Lower lobe of right lung (tissue), 2 donors: ENCODE results near the gene HOXB9. TPM values are rescaled to one million over a fixed set of nuclear protein-coding genes. Genes with fewer than 3 reads are reported as not detected.
A peak's percentile ranks its signal among the peaks of the same experiment; 100 is the strongest.

Experiments
- ATAC-seq, 2 donors: fragments of 200-7000 bp; cut with Tn5 transposase; one replicate each; pipeline ENCODE4 v1.9.1; 2020 to 2022; ENCODE audit warnings: mild to moderate bottlenecking in 2 of 2, moderate library complexity in 2 of 2
- DNase-seq: peaks from one replicate; pipeline ENCODE4 v3.0.0-alpha.2; 2020
- H3K27ac ChIP-seq: fragments of 200-600 bp; one replicate; pipeline ENCODE4 v1.8.0; 2022
- H3K27me3 ChIP-seq: fragments of 200-600 bp; one replicate; pipeline ENCODE4 v1.8.0; 2022; ENCODE audit warnings: low read depth
- H3K36me3 ChIP-seq: fragments of 200-600 bp; one replicate; pipeline ENCODE4 v1.8.0; 2022; ENCODE audit warnings: mild to moderate bottlenecking
- H3K4me1 ChIP-seq: fragments of 200-600 bp; one replicate; pipeline ENCODE4 v1.8.0; 2022
- H3K4me3 ChIP-seq: fragments of 200-600 bp; one replicate; pipeline ENCODE4 v1.8.0; 2022; ENCODE audit warnings: mild to moderate bottlenecking
- H3K9me3 ChIP-seq: fragments of 200-600 bp; one replicate; pipeline ENCODE4 v1.8.0; 2022
- intact Hi-C: fragments of 100-400 bp; cut with DNase I; formaldehyde crosslinking; loops from one replicate; pipeline ENCODE4 v1.11.0; 2022
- total RNA-seq: library from RNA; stranded (reverse); fragmentation: NEBNext Ultra II Directional; extraction: Animal tissue kit (Norgen Biotek cat#: 25700); gene quantifications from one replicate; pipeline ENCODE4 v1.2.1, GENCODE V29; 2021
- TF ChIP-seq, protein P1 (sequence below): fragments of 200-600 bp; IDR thresholded peaks from one replicate; pipeline ENCODE4 v1.8.0; 2022; ENCODE audit warnings: antibody characterized with exemption, mild to moderate bottlenecking
- donor health status: DM: no; HTN: yes; CAD: no; lungs with severe emphysema.

HOXB9 gene
- total RNA-seq, 1 donor from 2014 or later, result not detected

DNA sequence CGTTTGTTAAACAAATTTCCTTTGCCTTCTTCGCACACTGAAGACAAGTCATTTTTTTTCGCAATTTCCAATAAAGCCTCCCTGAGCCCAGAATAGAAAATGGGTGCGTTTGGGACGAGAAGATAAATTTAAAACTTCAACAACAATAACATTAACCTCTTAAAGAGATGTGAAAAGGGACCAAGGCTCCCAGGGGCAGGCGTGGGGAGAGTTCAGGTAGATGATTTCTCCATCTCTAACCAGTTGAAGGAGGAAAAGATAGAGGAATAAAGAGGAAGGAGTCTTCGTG is 46.7 kb downstream of the HOXB9 start:
- no peak for DNase-seq
- H3K27ac ChIP-seq, result peak overlapping the region; percentile 92
- intact Hi-C loops, result no loop called here
- no peaks in the 10 kb centered on the region for H3K9me3 ChIP-seq
- peaks cover 33% of the 10 kb centered on the region for H3K4me1 ChIP-seq
- TF ChIP-seq, protein P1, sequence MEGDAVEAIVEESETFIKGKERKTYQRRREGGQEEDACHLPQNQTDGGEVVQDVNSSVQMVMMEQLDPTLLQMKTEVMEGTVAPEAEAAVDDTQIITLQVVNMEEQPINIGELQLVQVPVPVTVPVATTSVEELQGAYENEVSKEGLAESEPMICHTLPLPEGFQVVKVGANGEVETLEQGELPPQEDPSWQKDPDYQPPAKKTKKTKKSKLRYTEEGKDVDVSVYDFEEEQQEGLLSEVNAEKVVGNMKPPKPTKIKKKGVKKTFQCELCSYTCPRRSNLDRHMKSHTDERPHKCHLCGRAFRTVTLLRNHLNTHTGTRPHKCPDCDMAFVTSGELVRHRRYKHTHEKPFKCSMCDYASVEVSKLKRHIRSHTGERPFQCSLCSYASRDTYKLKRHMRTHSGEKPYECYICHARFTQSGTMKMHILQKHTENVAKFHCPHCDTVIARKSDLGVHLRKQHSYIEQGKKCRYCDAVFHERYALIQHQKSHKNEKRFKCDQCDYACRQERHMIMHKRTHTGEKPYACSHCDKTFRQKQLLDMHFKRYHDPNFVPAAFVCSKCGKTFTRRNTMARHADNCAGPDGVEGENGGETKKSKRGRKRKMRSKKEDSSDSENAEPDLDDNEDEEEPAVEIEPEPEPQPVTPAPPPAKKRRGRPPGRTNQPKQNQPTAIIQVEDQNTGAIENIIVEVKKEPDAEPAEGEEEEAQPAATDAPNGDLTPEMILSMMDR, result no peak
- ATAC-seq, result no peak
- peak overlapping the region; percentile 62 for H3K4me3 ChIP-seq
- peaks cover 90% of the 10 kb centered on the region for H3K27me3 ChIP-seq
- H3K36me3 ChIP-seq, result no peaks in the 10 kb centered on the region

DNA sequence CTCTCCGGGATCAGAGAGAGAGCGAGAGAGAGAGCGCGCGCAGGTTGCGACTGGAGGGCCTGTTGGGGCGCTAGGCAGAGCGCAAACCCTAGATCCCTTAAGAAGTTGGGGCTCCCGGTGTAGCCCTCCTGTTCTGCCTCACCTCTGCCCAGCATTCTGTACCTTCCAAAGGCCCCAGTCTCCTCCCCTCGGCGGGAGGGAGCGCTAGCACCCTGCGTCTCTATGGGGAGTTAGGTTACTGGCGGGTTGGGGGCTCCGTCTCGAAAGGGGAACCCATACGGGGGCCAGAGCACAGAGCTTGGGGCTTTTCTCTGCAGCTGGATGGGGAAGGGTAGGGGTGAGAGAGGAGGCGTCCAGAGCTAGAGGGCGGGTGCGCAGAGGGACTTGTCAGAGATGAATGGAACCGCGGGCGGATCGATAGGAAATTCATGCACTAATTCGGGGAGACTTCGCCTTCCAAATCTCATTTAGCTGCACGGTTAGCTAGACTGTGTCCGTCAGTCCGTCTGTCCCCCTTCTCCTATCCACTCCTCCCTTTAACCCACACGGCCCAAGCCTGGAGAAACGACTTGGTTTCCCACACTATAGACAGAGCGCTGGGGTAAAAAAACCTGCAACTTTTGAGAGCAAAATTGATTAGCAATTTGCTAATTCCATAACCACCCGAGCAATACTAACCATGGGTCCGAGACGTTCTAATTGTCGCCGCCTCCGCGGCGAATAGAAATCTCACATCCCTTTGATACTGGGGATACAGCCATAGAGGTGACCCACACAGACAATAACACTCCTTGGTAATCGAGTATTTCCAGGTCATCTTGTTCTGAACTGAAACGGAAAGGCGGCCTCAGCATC is 47.3 kb downstream of the HOXB9 start:
- H3K36me3 ChIP-seq, result no peaks in the 10 kb centered on the region
- peak overlapping the region; percentile 62 for H3K4me3 ChIP-seq
- peaks cover 29% of the 10 kb centered on the region for H3K4me1 ChIP-seq
- ATAC-seq (peak; percentile 4 to 20), DNase-seq (no peak)
- peaks cover 90% of the 10 kb centered on the region for H3K27me3 ChIP-seq
- no peaks in the 10 kb centered on the region for H3K9me3 ChIP-seq
- TF ChIP-seq, protein P1, result no peak
- intact Hi-C loops, result no loop called here
- H3K27ac ChIP-seq, result peak overlapping the region; percentile 92

DNA sequence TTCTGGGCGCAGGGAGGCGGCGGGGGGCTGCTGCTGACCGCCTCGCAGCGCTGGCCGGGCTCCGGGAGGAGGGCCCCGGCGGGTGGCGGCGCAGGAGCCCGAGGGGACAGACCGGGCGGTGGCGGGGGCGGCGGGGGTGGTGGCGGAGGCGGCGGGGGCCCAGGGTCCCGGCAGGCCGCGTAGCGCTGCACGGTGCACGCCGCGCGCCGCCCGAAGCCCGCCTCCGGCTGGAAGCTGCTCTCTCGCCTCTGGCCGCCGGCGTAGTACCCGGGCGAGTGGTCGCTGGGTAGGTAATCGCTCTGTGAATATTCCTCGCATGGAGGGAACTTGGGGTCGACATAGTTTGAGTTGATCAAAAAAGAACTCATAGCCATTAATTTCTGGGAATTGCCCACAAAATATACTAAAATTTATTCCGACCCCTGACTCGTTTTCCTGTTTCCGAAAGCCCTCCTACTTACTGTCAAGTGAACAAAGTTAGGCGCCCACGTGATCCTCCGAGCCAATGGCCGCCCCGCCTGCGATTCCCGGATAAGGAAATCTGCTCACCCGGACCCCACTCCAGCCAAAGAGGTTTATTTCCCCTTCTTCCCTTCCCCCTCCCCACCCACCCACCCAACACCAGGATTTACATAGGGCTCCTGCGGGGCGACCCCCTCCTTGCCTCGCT is 48.1 kb downstream of the HOXB9 start, which contains the start of gene HOXB4:
Gene HOXB4 (minus strand): TSS at position 405 of the 670 bp plus-strand sequence. CDS start 31 bp downstream, at position 374.
- DNase-seq, result peak; percentile 73

DNA sequence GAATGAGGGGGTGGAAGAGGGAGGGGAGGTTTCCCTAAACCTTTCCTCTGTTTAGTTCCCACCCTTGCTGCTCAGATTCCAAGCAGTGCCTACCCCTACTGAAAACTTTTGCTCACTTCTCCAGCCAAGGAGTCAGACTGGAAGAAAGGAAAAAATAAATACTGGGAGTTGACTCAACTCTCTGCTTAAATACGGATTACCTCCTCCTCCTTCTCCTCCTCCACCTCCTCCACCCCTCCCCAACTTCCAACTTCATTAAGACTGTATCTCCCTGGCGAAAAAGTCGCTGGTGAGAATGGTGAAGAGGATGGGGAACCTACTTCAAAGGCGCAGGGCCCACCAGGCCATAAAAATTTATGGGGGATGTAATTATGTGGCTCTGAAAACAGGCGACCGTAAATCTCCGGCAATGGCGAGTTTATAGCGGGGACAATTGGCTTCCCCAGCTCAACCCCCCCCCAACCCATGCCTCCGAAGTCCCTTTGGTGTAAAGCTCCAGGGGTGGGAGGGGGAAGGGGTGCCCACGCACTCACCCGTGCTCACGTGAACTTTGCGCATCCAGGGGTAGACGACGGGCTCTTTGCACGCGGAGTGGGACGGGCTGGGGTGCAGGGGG is 48.7 kb downstream of the HOXB9 start:
- TF ChIP-seq, protein P1, result no peak
- no peaks in the 10 kb centered on the region for H3K36me3 ChIP-seq
- no peaks in the 10 kb centered on the region for H3K9me3 ChIP-seq
- H3K27me3 ChIP-seq, result peaks cover 91% of the 10 kb centered on the region
- peak overlapping the region; percentile 62 for H3K4me3 ChIP-seq
- no peak for ATAC-seq
- H3K4me1 ChIP-seq, result peaks cover 29% of the 10 kb centered on the region
- no peak for DNase-seq
- intact Hi-C loops, result no loop called here
- H3K27ac ChIP-seq, result peak overlapping the region; percentile 92

More for the DNA sequence above, 48.1 kb downstream of the HOXB9 start, which contains the start of gene HOXB4:
- Histone ChIP-seq H3K27me3 (peaks cover 90% of the 10 kb centered on the region), H3K9me3 (no peaks in the 10 kb centered on the region), H3K4me1 (peaks cover 29% of the 10 kb centered on the region), H3K27ac (peak within 1 kb of the TSS; percentile 92), H3K36me3 (no peaks in the 10 kb centered on the region), H3K4me3 (peak within 1 kb of the TSS; percentile 62)
- intact Hi-C loops, result no loop called here
- peak; percentile 28 to 67 for ATAC-seq
- TF ChIP-seq, protein P1, result no peak

DNA sequence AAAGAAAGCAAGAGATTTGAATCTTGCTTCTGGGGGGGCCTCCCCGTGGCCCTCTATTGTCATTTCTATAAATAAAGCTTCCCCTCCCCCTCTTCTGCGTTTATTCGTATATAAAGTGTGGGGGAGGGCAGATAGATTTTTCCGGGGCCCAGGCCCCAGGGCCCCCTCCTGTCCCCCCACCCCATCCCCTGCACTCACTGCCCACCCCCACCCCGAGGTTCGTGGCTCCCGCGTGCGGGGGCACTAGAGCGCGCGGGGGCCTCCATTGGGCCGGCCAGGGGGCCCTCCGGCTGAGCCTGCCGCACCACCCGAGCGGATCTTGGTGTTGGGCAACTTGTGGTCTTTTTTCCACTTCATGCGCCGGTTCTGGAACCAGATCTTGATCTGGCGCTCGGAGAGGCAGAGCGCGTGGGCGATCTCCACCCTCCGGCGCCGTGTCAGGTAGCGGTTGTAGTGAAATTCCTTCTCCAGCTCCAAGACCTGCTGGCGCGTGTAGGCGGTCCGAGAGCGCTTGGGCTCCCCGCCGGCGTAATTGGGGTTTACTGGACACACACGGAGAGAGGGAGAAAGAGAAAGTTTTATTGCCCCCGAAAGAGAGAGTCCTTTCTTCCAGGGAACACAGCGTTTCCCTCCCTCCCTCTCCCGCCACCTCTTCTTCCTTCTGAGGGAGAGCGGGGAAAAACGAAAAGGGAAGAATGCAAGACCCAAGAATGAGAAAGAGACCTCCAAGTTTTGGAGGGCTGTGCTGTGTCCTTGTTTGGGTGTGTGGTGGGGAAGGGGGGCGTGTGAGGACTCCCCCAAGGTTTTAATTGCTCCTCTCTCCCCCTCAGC is 49.5 kb downstream of the HOXB9 start:
- intact Hi-C loops, result no loop called here
- TF ChIP-seq, protein P1, result no peak
- no peak for DNase-seq
- peak in 1 of 2 donors; percentile 18 for ATAC-seq
- peak overlapping the region; percentile 62 for H3K4me3 ChIP-seq
- H3K27me3 ChIP-seq, result peaks cover 83% of the 10 kb centered on the region
- H3K9me3 ChIP-seq, result no peaks in the 10 kb centered on the region
- H3K36me3 ChIP-seq, result no peaks in the 10 kb centered on the region
- peak overlapping the region; percentile 92 for H3K27ac ChIP-seq
- peaks cover 21% of the 10 kb centered on the region for H3K4me1 ChIP-seq
